GM23338 (cell line): ENCODE results near the gene MTRF1L. TPM values are rescaled to one million over a fixed set of nuclear protein-coding genes. Genes with fewer than 3 reads are reported as not detected.

Experiments
- ATAC-seq: fragments of 200-7000 bp; cut with Tn5 transposase; 3 replicates; pipeline ENCODE4 v1.9.1; 2020
- DNase-seq: peaks from one replicate; pipeline ENCODE4 v3.0.0-alpha.2; 2015; ENCODE audit warnings: low spot score
- H2AFZ ChIP-seq: fragments of 200-600 bp; sonication (generic); 2 replicates; pipeline ENCODE4 v1.8.0; 2016; ENCODE audit warnings: antibody characterized with exemption, mild to moderate bottlenecking, moderate library complexity
- H3F3A ChIP-seq: fragments of 200-600 bp; sonication (generic); replicated peaks from 2 replicates; pipeline ENCODE4 v1.8.0; 2017; ENCODE audit warnings: antibody characterized with exemption, mixed run types, low read depth
- H3K27ac ChIP-seq: fragments of 200-600 bp; sonication (generic); 2 replicates; pipeline ENCODE4 v1.6.1; 2016; ENCODE audit warnings: low read depth
- H3K27me3 ChIP-seq: fragments of 200-600 bp; sonication (generic); 2 replicates; pipeline ENCODE4 v1.8.0; 2016; ENCODE audit warnings: mild to moderate bottlenecking, mixed run types, moderate library complexity; ENCODE audit not compliant: insufficient read depth
- H3K36me3 ChIP-seq: fragments of 200-600 bp; sonication (generic); 2 replicates; pipeline ENCODE4 v1.8.0; 2016; ENCODE audit warnings: mild to moderate bottlenecking; ENCODE audit not compliant: insufficient read depth
- H3K4me1 ChIP-seq: fragments of 200-600 bp; sonication (generic); 2 replicates; pipeline ENCODE4 v1.8.0; 2016; ENCODE audit warnings: mild to moderate bottlenecking, moderate library complexity; ENCODE audit not compliant: insufficient read depth
- H3K4me2 ChIP-seq: fragments of 200-600 bp; sonication (generic); 2 replicates; pipeline ENCODE4 v1.7.1; 2017; ENCODE audit warnings: mixed run types
- H3K4me3 ChIP-seq: fragments of 200-600 bp; sonication (generic); 2 replicates; pipeline ENCODE4 v1.6.1; 2016; ENCODE audit warnings: mixed run types
- H3K79me2 ChIP-seq: fragments of 200-600 bp; sonication (generic); replicated peaks from 2 replicates; pipeline ENCODE4 v1.8.0; 2017; ENCODE audit warnings: mild to moderate bottlenecking; ENCODE audit not compliant: insufficient read depth
- H3K9me2 ChIP-seq: fragments of 200-600 bp; sonication (generic); 2 replicates; pipeline ENCODE4 v1.8.0; 2017; ENCODE audit not compliant: insufficient read depth
- H4K20me1 ChIP-seq: fragments of 200-600 bp; sonication (generic); replicated peaks from 2 replicates; pipeline ENCODE4 v1.8.0; 2017; ENCODE audit warnings: mild to moderate bottlenecking; ENCODE audit not compliant: insufficient read depth
- H3K27ac Mint-ChIP-seq: 2 replicates; pipeline ENCODE4 v1.8.0; 2020; ENCODE audit warnings: inconsistent platforms, mild to moderate bottlenecking, moderate library complexity, mixed read lengths
- H3K27me3 Mint-ChIP-seq: 3 replicates; pipeline ENCODE4 v1.8.0; 2022; ENCODE audit warnings: low read depth, mild to moderate bottlenecking, moderate library complexity, mixed read lengths, inconsistent platforms; ENCODE audit not compliant: insufficient read depth, poor library complexity
- H3K36me3 Mint-ChIP-seq: 3 replicates; pipeline ENCODE4 v1.8.0; 2021; ENCODE audit warnings: low read depth, mild to moderate bottlenecking, inconsistent platforms, moderate library complexity, mixed read lengths
- H3K4me1 Mint-ChIP-seq: 3 replicates; pipeline ENCODE4 v1.8.0; 2020; ENCODE audit warnings: mild to moderate bottlenecking, inconsistent platforms, mixed read lengths
- H3K4me3 Mint-ChIP-seq: 3 replicates; pipeline ENCODE4 v1.8.0; 2021; ENCODE audit warnings: moderate library complexity, mild to moderate bottlenecking, inconsistent platforms, mixed read lengths
- H3K9me3 Mint-ChIP-seq: 3 replicates; pipeline ENCODE4 v1.8.0; 2020; ENCODE audit warnings: moderate library complexity, mild to moderate bottlenecking, inconsistent platforms, mixed read lengths
- CREB1 ChIP-seq: fragments of 250-450 bp; sonication (Bioruptor Pico); IDR thresholded peaks from 2 replicates; pipeline ENCODE4 v1.5.0; 2020; ENCODE audit warnings: low read depth, mild to moderate bottlenecking, moderate library complexity
- ETS1 ChIP-seq: IDR thresholded peaks from 2 replicates; pipeline ENCODE4 v1.6.1; 2016; ENCODE audit warnings: antibody characterized with exemption
- EZH2 ChIP-seq: fragments of 200-600 bp; sonication (generic); IDR thresholded peaks from one replicate; pipeline ENCODE4 v1.8.0; 2017; ENCODE audit warnings: antibody characterized with exemption, mild to moderate bottlenecking, low read depth; ENCODE audit not compliant: unreplicated experiment
- NANOG ChIP-seq: IDR thresholded peaks from 2 replicates; pipeline ENCODE4 v1.6.1; 2016; ENCODE audit warnings: antibody characterized with exemption, borderline replicate concordance
- STAT1 ChIP-seq: IDR thresholded peaks from one replicate; pipeline ENCODE4 v1.6.1; 2016; ENCODE audit warnings: antibody characterized with exemption; ENCODE audit not compliant: unreplicated experiment
- ZNF462 ChIP-seq: fragments of 250-450 bp; sonication (Bioruptor Pico); IDR thresholded peaks from 2 replicates; pipeline ENCODE4 v1.5.0; 2020; ENCODE audit warnings: mild to moderate bottlenecking, moderate library complexity
- polyA plus RNA-seq: library from polyadenylated mRNA; unstranded; fragments of >200 nt; fragmentation: Nextera tagmentation; extraction: Ambion mirVana; gene quantifications from 2 replicates; pipeline ENCODE4 v1.2.1, GENCODE V29; 2016
- total RNA-seq: library from RNA; depleted of rRNA; stranded (reverse); fragments of >200 nt; shearing (Covaris generic); gene quantifications from 2 replicates; pipeline ENCODE4 v1.2.3, GENCODE V29; 2014

Gene MTRF1L
- total and polyA plus RNA-seq, 2 experiments from 2014 or later: 20.5 to 28.3 TPM

- peak overlapping the region; percentile 99 for H3K4me3 Mint-ChIP-seq
- no peaks in the 10 kb centered on the region for H3F3A ChIP-seq
- H3K4me2 ChIP-seq: peak overlapping the region; percentile 78
- TF ChIP-seq EZH2 (no peak), ZNF462 (CRISPR knock-in tag) (no peak), ETS1 (no peak), NANOG (no peak), STAT1 (no peak), CREB1 (CRISPR knock-in tag) (no peak)
- peaks cover 44% of the 10 kb centered on the region for H3K4me1 ChIP-seq
- H3K36me3 Mint-ChIP-seq: peaks cover 40% of the 10 kb centered on the region; the same call in 2 of the 3 replicates
- DNase-seq (peak; percentile 26), ATAC-seq (peak; percentile 7)
- H3K4me3 ChIP-seq: peak overlapping the region; percentile 97
- peaks cover 12% of the 10 kb centered on the region for H3K27me3 Mint-ChIP-seq
- no peak overlapping the region for H3K27ac ChIP-seq
- no peaks in the 10 kb centered on the region for H3K9me2 ChIP-seq
- no peak overlapping the region for H2AFZ ChIP-seq
- peaks cover 35% of the 10 kb centered on the region for H3K4me1 Mint-ChIP-seq
- H3K36me3 ChIP-seq: peaks cover 10% of the 10 kb centered on the region; the same call in 1 of the 2 replicates
- H3K27me3 ChIP-seq: no peaks in the 10 kb centered on the region
- H3K9me3 Mint-ChIP-seq: no peaks in the 10 kb centered on the region
- peaks cover 47% of the 10 kb centered on the region for H4K20me1 ChIP-seq
- peak overlapping the region; percentile 70 for H3K27ac Mint-ChIP-seq
- H3K79me2 ChIP-seq: peaks cover 91% of the 10 kb centered on the region
These were observed 20.3 kb downstream of the MTRF1L start for GRCh38 chr6:152981989-152982903.
